HG03280 (cell line): ENCODE data around the gene FCHSD1.

Source experiments
- ATAC-seq: cut with Tn5 transposase; IDR thresholded peaks from one replicate; pipeline ENCODE4 v1.9.1; 2021; ENCODE audit warnings: mild to moderate bottlenecking, moderate library complexity; ENCODE audit not compliant: unreplicated experiment

FCHSD1 gene

GRCh38 chr5:141650851-141651727 lies at the start of gene FCHSD1:
TSS of gene FCHSD1 (minus strand) at chr5:141651418. CDS start at chr5:141651368, 50 bp downstream.
- peak; percentile 96 for ATAC-seq

DNA sequence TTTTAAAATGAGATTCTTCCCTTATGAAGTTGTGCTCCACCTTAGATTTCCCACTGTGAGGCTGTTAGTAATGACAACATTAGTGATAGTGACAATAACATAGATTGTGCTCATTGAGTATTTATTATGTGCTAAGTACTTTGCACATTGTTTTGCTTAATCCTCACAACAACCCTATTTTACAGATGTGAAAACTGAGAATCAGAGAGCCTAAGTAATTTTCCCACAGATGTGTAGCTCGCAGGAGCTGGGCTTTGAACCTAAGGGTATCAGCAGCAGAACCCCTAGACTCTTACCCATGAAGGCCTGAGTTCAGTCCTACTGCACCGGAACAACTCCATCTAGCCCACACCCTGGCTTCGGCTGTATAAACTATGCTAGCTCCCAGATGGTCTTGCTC lies 46.4 kb upstream of the FCHSD1 start:
- no peak for ATAC-seq

DNA sequence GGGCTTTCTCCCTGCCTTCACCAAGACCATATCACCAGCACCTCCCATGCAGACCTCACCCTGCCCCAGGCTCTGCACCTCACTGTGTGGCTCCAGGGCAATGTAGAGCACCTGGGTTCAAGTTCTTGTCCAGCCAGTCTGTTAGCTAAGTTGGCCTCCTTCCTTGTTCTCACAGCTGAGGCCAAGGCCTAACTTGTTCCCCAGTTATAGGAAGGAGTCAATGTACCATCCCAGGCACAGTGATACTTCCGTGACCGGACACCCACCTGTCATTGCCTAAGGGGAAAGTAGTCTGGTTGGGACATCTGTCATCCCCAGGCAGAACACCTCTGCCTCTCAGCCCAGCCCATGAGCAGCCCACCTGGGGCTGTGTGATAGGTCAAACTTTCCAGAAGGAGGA lies 45.2 kb upstream of the FCHSD1 start:
- ATAC-seq: no peak

- no peak for ATAC-seq
These were observed 44.5 kb upstream of the FCHSD1 start for GRCh38 chr5:141695627-141696215.

DNA sequence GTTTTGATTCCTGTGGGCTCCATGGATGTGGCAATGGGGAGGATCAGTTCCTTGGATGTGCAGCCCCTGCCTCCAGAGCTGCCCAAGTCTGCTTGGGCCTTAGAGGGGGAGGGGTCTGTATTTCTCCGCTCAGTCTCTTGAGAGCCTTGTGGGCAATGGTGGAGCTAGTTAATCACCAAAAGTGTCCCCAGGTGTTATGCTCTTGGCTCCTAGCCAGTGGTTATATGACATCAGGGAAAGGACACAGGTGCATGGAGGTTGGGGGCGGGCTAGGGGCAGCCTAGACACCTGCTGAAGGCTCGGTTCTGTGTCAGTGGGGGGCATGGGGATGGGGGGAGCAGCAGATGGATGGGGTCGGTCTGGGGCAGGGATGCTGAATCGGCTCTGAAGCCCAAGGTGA lies 43.3 kb upstream of the FCHSD1 start:
- ATAC-seq: no peak

DNA sequence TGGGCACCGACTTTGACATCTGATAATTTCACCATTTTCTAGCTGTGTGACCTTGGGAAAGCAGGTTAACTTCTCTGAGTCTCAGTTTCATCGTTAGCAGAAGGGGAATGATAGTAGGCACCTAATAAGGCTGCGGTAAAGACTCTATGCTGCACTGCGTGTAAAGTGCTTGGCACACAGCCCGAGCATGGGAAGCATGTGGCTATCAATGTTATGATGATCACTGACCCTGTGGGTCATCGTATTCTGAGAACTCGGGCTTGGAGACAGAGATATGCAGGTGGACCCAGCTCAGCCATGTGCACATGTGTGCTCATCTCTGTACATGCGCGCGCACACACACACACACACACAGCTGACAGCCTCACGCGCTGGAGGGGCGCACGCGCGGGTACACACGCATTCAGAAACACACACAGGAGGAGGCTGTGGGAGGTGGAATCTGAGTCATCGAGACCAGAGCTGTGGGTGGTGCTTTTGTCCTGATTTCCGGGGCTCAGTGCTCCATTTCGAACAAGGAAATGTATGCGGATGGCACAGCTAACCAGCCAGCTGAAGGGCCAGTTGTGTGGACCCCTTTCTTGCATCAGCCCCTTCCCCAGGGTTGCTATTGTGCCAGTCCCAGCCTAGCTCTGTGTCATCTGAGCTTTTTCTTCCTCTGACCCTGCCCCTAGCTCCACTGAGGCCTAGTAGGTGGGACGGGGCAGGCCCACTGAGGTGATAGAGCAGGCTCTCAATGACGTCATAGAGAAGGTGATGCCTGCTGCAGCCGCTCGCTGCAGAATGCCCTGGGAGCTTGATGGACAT lies 41.9 kb upstream of the FCHSD1 start:
- no peak for ATAC-seq

DNA sequence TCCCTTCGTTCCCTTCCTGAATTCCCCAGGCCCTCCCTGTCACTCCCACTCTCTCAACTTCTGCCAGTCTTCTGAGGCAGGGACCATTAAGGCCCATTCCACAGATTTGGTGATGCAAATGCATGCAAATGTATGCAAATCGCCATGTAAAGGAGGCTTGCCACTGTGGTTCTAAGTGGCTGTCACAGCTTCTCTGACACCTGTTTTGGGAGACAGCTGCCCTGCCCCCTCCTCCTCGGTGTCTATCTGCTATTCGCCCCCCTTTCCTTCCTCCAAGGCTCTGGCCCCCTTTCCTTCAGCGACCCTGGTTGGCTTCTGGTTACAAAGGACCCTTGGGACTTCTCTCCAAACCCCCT lies 41.3 kb upstream of the FCHSD1 start:
- ATAC-seq: no peak

- ATAC-seq: peak; percentile 85
These were observed 40.8 kb upstream of the FCHSD1 start for GRCh38 chr5:141691867-141692532.

DNA sequence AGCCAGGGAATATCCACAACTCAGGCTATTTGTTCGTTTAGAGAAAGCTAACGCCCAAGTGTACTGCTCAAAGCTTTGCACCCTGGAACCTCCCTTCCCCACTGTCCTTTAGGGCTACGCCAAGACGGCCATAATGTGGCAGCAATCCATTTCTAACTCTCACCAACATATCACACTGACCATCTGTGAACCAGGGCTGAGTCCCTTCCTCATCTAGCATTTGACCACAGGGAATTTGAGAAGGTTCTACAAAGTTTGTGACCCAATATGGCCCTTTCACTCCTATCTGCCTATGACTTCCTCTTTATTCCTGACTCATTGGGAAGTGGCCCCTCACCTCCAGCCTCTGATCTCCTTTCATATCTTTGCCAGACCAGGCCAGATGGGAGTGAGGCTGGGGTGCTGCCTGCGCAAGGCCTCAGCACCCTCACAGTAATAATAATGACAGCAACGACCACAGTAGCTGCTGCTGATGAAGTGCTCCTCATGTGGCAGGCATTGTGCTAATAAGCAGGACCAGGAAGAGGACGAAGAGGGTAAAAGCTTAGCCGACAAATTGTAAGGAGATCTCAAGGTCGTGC lies 40.2 kb upstream of the FCHSD1 start:
- no peak for ATAC-seq

DNA sequence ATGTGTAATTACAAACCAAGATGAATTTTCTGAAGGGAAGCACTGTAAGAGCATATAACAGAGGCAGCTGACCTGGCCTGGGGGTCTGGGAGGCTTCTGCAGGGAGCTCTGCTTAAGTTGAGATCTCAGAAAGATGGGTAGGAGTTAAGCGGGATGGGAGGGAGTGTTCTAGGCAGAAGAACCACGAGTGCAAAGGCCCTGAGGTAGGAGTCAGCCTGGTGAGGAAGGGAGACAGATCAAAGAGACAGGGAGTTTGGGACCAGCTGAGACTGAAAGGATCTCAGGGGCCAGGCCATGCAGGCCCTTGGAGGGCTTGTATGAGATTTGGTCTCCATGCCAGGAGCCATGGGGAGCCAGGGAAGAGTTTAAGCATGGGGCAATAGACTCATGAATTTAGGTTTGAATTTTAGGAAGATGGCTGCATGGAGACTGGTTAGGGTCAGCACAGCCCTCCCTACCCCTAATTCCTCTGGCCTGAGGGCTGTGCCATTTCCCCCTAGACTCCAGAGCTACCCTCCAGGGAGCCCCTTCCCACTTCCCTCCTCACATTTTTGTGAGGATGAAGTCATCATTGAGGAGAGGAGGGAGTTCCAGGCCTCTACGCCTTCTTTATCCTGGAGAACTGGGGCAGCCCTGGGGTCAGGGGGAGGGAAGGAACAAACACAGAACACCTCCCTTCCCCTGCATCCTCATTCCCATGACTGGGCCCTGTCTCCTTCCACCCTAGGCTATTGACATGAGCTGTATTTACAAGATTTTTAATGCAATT lies 35.6 kb upstream of the FCHSD1 start:
- ATAC-seq: no peak

GRCh38 chr5:141685591-141685990 lies 34.4 kb upstream of the FCHSD1 start:
- ATAC-seq: no peak

DNA sequence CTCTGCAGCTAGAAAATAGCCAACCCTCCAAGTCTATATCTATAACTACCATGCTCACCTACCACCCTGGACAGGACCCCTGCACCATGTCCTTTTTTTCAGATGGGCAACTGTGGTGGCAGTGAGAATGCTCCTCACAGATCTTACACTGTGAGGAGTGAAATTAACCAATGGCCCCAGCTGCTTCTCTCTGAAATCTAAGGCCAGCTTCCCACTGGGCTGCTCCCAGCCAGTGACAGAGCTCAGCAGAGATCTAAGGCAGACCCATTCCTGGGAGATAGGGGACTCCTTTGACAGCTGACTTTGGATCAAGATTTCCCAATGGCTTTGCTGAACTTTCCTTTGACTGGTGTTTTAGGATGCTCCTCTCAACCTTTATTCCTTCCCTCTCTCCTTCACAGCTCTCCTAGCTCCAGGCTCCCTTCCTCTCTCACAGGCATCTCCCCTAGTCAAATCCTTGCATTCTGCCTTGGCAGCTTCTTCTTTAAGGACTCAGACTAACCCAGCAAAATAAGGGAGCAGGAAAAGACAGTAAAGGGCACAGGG lies 32.5 kb upstream of the FCHSD1 start:
- ATAC-seq: no peak

DNA sequence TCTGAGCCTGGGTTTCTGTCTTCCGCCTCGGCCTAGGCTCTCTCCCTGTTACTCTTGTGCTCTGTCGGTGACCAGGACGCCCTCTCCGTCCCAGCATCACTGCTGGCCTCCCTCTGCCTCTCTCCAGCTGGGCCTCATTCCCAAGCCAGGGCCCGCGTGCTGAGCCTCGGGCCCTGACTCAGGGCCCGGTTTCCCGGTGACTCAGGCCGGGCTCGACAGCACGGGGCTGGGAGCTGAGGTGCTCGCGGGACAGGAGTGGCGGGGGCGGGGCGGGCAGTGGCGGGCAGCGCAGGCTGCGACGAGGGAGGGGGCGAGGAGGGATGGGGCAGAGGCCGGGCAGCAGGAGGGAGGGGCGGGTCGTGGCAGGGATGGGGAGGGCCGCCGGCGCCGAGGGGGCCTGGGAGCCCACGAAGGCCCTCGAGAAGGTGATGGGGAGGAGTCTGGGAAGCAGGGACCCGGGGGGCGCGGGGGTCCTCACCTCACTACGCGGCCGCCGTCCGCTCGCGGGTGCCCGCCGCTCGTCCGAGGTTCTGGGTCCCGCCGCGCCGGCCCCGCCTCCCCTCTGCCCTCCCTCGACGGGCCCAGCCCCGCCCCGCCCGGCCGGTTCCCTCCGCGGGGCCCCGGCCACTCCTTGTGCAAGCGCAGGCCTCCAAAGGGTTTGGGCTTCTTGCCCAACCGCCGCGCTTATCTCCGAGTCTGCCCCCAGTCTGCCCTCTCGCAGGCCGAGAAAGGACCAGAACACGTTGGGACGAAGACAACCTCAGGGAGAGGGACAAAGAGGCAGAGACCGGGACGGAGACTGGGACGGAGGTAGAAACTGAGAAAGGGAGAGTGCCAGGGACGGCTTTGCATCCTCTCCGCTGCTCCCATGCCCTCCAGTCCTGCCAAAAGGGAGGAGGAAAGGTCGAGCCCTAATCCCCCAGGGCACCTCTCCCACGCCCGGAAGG lies 30.8 kb upstream of the FCHSD1 start, which contains the start of gene ARAP3:
TSS of gene ARAP3 (minus strand) at position 536 of the 947 bp plus-strand sequence. CDS start 1,744 bp downstream, outside the sequence.
- ATAC-seq: no peak

GRCh38 chr5:141681295-141681694 lies 30.1 kb upstream of the FCHSD1 start:
- ATAC-seq: no peak

DNA sequence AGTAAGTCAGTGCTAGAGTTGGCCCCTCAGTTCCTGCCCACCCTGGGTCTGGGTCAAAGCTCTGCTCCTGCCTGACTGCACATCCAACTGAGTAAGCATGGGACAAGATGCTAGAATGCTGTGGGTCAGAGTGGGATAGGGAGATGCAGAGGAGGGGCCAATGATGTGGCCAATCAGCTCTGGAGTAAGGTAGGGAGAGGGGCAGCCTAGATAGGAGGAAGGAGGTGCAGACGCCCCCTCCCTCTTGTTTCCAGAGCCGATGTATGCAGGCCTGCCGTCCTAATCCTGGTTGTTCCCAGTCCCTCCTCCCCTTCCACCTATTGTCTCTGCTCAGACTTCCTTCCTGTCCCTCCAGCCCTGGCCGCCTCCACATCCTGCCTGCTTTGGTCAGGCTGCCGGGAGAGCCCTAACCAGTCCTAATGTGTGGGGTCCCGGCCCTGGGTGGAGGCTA lies 29.6 kb upstream of the FCHSD1 start:
- ATAC-seq: no peak

DNA sequence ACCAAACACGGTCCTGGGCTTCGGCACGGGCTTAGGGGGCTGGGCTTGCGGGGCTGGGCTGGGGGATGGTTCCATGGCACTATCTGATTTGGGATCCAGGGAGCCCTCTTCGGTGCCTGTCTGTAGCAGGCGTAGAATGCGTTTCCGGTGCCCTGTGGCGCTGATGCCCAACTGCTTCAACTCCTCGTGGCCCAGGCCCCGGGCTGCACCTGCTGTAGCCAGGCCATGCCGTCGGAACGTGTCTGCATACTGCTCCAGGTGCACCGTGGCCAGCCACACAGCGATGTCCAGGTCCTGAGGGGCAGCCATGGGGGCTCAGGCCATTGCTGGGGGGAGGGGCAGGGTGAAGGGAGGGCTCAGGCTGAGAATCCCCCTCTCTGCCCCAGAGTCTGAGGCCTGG lies 29.0 kb upstream of the FCHSD1 start:
- ATAC-seq: no peak

- no peak for ATAC-seq
These were observed 26.2 kb upstream of the FCHSD1 start for GRCh38 chr5:141677415-141677814.

- ATAC-seq: no peak
These were observed 24.5 kb upstream of the FCHSD1 start for GRCh38 chr5:141675672-141676071.
